ENCODE measurements around the gene GNB1. TPM values are rescaled to one million over a fixed set of nuclear protein-coding genes. Genes with fewer than 3 reads are reported as not detected.

Gene GNB1
- total and polyA plus RNA-seq, 2 of the 4 experiments (the other 2 are of a cell fraction), result 73.5 to 371 TPM

DNA sequence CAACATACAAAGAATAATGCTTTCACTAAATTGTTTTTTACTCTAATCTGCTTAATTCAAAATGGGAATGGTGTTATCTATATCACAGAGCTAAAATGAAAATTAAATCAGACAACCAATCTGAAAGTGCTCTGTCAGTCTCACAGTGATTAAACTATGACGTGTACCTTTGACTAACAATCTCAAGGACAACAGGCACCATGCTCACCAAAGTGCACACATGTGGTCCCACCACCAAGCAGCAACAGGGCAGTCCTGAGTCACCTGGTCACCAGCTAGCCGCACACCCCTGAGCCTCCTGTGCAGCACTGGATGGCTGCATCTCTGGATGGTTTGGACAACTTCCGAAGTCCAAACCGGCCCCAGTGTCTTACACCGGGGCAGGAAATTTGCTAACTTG, 58.1 kb downstream of the GNB1 start:
- H4K5ac ChIP-seq (ENCODE audit: low read depth, low read length), result no peak overlapping the region
- no peak overlapping the region for H3K23ac ChIP-seq (ENCODE audit: low read depth, low read length)
- CTCF ChIA-PET, result no interaction called here

More for the DNA sequence above, 58.1 kb downstream of the GNB1 start:
- in situ Hi-C loops (cut with MboI; ENCODE audit: low sequenced_read_pairs) (no loop called here), dilution Hi-C loops (cut with HindIII; ENCODE audit: low sequenced_read_pairs, unreplicated experiment) (no loop called here), intact Hi-C loops (cut with micrococcal nuclease) (no loop called here)
- Histone ChIP-seq H2AK9ac (replicated peaks; ENCODE audit: low read depth, low read length, poor library complexity) (no peak overlapping the region), H4K91ac (ENCODE audit: insufficient read depth, low read depth, low read length) (no peak overlapping the region), H2AFZ (replicated peaks; ENCODE audit: low read length, poor library complexity) (no peak overlapping the region), H3K4ac (ENCODE audit: low read depth, low read length) (no peak overlapping the region), H3K9me3 (ENCODE audit: control insufficient read depth, insufficient read depth, low read length) (no peaks in the 10 kb centered on the region), H3K4me2 (ENCODE audit: low read depth, low read length) (no peak overlapping the region), H2BK15ac (ENCODE audit: low read depth, low read length) (no peak overlapping the region), H4K20me1 (ENCODE audit: insufficient read depth, low read length) (peaks cover 89% of the 10 kb centered on the region), H2BK5ac (ENCODE audit: low read depth, low read length, poor library complexity, severe bottlenecking) (no peak overlapping the region), H2BK120ac (ENCODE audit: low read depth, low read length) (no peak overlapping the region), H3K27ac (ENCODE audit: insufficient read depth, low read length) (no peak overlapping the region), H3K4me1 (ENCODE audit: control insufficient read depth, insufficient read depth, low read length) (no peaks in the 10 kb centered on the region), H3K4me3 (ENCODE audit: insufficient read depth, low read depth, low read length) (no peak overlapping the region), H3K9me1 (ENCODE audit: insufficient read depth, low read length) (peaks cover 11% of the 10 kb centered on the region), H3K56ac (ENCODE audit: extremely low read depth, insufficient read depth, low read length) (no peak overlapping the region), H3K9ac (ENCODE audit: low read depth, low read length) (no peak overlapping the region), H3K18ac (ENCODE audit: low read depth, low read length) (no peak overlapping the region), H3K14ac (replicated peaks; ENCODE audit: low read depth, low read length) (no peak overlapping the region), H2BK20ac (ENCODE audit: low read depth, low read length) (no peak overlapping the region), H3K79me1 (ENCODE audit: low read depth in 1 of 2, low read length in 2 of 2) (peaks cover 20 to 64% of the 10 kb centered on the region in 2 experiments; a peak in 3 of 4 replicates), H2AK5ac (ENCODE audit: low read depth, low read length) (no peak overlapping the region), H4K8ac (ENCODE audit: low read depth in 2 of 2, low read length in 2 of 2) (no peak overlapping the region), H3K36me3 (ENCODE audit: control insufficient read depth, insufficient read depth, low read length) (peaks cover 39% of the 10 kb centered on the region), H3K27me3 (ENCODE audit: control insufficient read depth, insufficient read depth, low read length) (no peaks in the 10 kb centered on the region)
- ATAC-seq (ENCODE audit: low read depth), result no peak
- BruUV-seq (replicated peaks), result no TSS peak
- DNase-seq, result peak; percentile 38
- WGBS, 2 experiments (ENCODE audit: extremely low coverage in 2 of 2, insufficient read length in 1 of 2), result 80% methylated on average over 1 of the region's 5 CpGs; no CpG with 5 or more reads in 1 of the 2 experiments
- POLR2A ChIA-PET (ENCODE audit: unreplicated experiment), result no interaction called here
- no peak for TF ChIP-seq RCOR1 (IDR thresholded peaks at IDR 0.05; ENCODE audit: insufficient replicate concordance, low read length)
- no peak for TF ChIP-seq RFX5 (IDR thresholded peaks at IDR 0.05; ENCODE audit: low read depth, low read length)
- no peak for TF ChIP-seq NFE2L2 (IDR thresholded peaks at IDR 0.05; ENCODE audit: low read depth, low read length)
- TF ChIP-seq FOS (IDR thresholded peaks at IDR 0.05; ENCODE audit: low read depth, low read length), result no peak
- TF ChIP-seq CEBPB (IDR thresholded peaks at IDR 0.05; ENCODE audit: low read depth, low read length), result no peak
- no peak for TF ChIP-seq CHD1 (IDR thresholded peaks at IDR 0.05; ENCODE audit: low read depth, low read length)
- TF ChIP-seq MAZ (IDR thresholded peaks at IDR 0.05; ENCODE audit: borderline replicate concordance, low read depth, low read length), result no peak
- TF ChIP-seq MXI1 (IDR thresholded peaks at IDR 0.05; ENCODE audit: borderline replicate concordance, low read depth, low read length), result no peak

Measured in IMR-90 (cell line).